H1 (cell line): ENCODE data around the gene NGFR. TPM values are rescaled to one million over a fixed set of nuclear protein-coding genes. Genes with fewer than 3 reads are reported as not detected.

ENCODE experiments used
- RAD21 ChIP-seq, 2 experiments: IDR thresholded peaks in 1 of 2; conservative IDR thresholded peaks in 1 of 2; 2 replicates each; pipeline ENCODE4 v1.6.1; 2011; ENCODE audit warnings: low read depth in 2 of 2, low read length in 2 of 2, improper control_type of control experiment in 1 of 2, inconsistent platforms in 1 of 2, mild to moderate bottlenecking in 1 of 2, moderate library complexity in 1 of 2
- polyA plus RNA-seq, 7 experiments: library from polyadenylated mRNA; depleted of rRNA in 3 of 7; stranded (reverse) in 5 of 7; unstranded in 2 of 7; fragments of >200 nt in 5 of 7; fragments of 200-250 nt in 2 of 7; gene quantifications; 1 replicate in 5 of 7; 2 replicates in 1 of 7; 4 replicates in 1 of 7; pipeline versions ENCODE4 v1.2.1 to v1.2.3, GENCODE V29; 2011 to 2013; ENCODE audit warnings: missing spikeins in 2 of 7, mixed read lengths in 2 of 7
- total RNA-seq: library from RNA; stranded (reverse); fragmentation: NEBNext Ultra II Directional; extraction: Animal tissue kit (Norgen Biotek cat#: 25700); gene quantifications from 2 replicates; pipeline ENCODE4 v1.2.1, GENCODE V29; 2021

The NGFR gene
- total and polyA plus RNA-seq, 2 of the 8 experiments (the other 6 are each of a cell fraction or from before 2014, with no cell fraction given): 8.1 to 10.3 TPM

DNA sequence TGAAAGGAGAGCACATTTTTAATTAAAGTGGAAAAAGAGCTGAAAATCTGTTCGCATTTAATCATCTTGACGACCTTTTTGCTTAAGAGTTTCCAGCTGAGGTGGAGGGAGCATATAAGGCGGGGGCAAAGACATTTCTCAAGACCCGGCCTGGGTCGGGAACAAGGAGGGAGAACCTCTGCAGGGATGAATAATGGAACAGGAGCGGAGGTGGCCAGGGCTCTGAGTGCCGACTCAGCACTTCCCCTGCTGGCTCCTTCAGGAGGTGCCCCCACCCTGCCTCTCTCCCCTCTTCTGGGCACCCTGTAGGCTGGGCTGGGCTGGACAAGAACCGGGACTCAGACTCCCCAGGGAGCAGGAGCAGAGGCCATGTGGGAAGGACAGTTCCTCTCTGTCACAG, 7.9 kb upstream of the NGFR start (continued):
- TF ChIP-seq RAD21 (IDR thresholded peaks at IDR 0.05 in 1 of 2, conservative IDR thresholded peaks at IDR 0.05 in 1 of 2; ENCODE audit: low read depth in 2 of 2, low read length in 2 of 2): peak in 1 of 2 experiments; percentile 10; a peak in 2 of 4 replicates
- TF ChIP-seq, all 59 proteins: peak for 4
